H1 (cell line): ENCODE measurements around the gene TSPEAR. TPM values are rescaled to one million over a fixed set of nuclear protein-coding genes. Genes with fewer than 3 reads are reported as not detected.

ENCODE experiments used
- BACH1 ChIP-seq: IDR thresholded peaks from 2 replicates; pipeline ENCODE4 v1.6.1; 2012; ENCODE audit warnings: low read length, improper control_type of control experiment
- JUND ChIP-seq: IDR thresholded peaks from 2 replicates; pipeline ENCODE4 v1.6.1; 2011; ENCODE audit warnings: mild to moderate bottlenecking, improper control_type of control experiment, low read length
- KDM1A ChIP-seq: fragments of 200-600, 300-600 bp; sonication (generic); IDR thresholded peaks from 2 replicates; pipeline ENCODE4 v1.7.1; 2016; ENCODE audit warnings: mild to moderate bottlenecking, low read length, borderline replicate concordance
- KDM4A ChIP-seq: IDR thresholded peaks from one replicate; pipeline ENCODE4 v1.7.1; 2012; ENCODE audit warnings: low read depth, mild to moderate bottlenecking, moderate library complexity, low read length, inconsistent platforms; ENCODE audit not compliant: severe bottlenecking
- MAFK ChIP-seq: IDR thresholded peaks from 2 replicates; pipeline ENCODE4 v1.6.1; 2012; ENCODE audit warnings: low read depth, mild to moderate bottlenecking, improper control_type of control experiment, low read length
- SP4 ChIP-seq: IDR thresholded peaks from 2 replicates; pipeline ENCODE4 v1.6.1; 2012; ENCODE audit warnings: low read length, inconsistent platforms
- polyA plus RNA-seq, 7 experiments: library from polyadenylated mRNA; depleted of rRNA in 3 of 7; stranded (reverse) in 5 of 7; unstranded in 2 of 7; fragments of >200 nt in 5 of 7; fragments of 200-250 nt in 2 of 7; gene quantifications; 1 replicate in 5 of 7; 2 replicates in 1 of 7; 4 replicates in 1 of 7; pipeline versions ENCODE4 v1.2.1 to v1.2.3, GENCODE V29; 2011 to 2013; ENCODE audit warnings: missing spikeins in 2 of 7, mixed read lengths in 2 of 7
- total RNA-seq: library from RNA; stranded (reverse); fragmentation: NEBNext Ultra II Directional; extraction: Animal tissue kit (Norgen Biotek cat#: 25700); gene quantifications from 2 replicates; pipeline ENCODE4 v1.2.1, GENCODE V29; 2021

Gene TSPEAR
- total and polyA plus RNA-seq, 2 of the 8 experiments (the other 6 are each of a cell fraction or from before 2014, with no cell fraction given), result 0.58 to 0.89 TPM

DNA sequence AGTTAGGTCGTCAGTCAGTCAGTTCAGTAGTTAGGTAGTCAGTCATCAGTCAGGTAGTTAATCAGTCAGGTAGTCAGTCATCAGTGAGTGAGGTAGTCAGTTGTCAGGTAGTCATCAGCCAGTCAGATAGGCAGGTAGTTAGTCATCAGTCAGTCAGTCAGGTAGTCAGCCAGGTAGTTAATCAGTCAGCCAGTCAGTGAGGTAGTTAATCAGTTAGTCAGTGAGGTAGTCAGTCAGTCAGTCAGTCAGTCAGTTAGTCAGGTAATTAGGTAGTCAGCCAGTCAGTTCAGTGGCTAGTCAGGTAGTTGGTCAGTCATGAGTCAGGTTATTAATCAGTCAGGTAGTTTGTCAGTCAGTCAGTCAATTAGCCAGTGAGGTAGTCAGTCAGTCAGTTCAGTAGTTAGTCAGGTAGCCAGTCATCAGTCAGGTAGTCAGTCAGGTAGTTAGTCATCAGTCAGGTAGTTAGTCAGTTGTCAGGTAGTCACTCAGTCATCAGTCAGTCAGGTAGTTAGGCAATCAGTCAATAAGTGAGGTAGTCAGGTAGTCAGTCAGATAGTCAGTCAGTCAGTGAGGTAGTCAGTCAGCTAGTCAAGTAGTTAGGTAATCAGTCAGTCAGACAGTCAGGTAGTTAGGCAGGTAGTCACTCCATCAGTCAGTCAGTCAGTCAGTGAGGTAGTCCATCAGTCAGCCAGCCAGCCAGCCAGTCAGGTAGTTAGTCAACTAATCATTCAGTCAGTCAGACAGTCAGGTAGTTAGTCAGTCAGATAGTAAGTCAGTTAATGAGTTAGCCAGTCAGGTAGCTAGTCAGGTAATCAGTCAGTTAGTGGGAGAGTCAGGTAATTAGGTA, 187.6 kb downstream of the TSPEAR start (continued):
- TF ChIP-seq BACH1, result no peak
- no peak for TF ChIP-seq SP4
- no peak for TF ChIP-seq MAFK
- TF ChIP-seq JUND, result no peak
- TF ChIP-seq KDM1A, result no peak
- TF ChIP-seq KDM4A, result no peak
- TF ChIP-seq, all 59 proteins: peak for 0
